HepG2 (cell line): ENCODE data around the gene CADPS. TPM values are rescaled to one million over a fixed set of nuclear protein-coding genes. Genes with fewer than 3 reads are reported as not detected.

ENCODE experiments used
- ATAC-seq: fragments of 200-7000 bp; cut with Tn5 transposase; 3 replicates; pipeline ENCODE4 v1.9.1; 2020; ENCODE audit warnings: mild to moderate bottlenecking, moderate library complexity
- BruUV-seq: library from RNA; stranded (reverse); fragments of 400-500 nt; replicated peaks from 2 replicates; lab custom pipeline; 2021; lab: Mats Ljungman, UMichigan
- CTCF ChIA-PET: fragments of 300-600 bp; formaldehyde crosslinking; extraction: SDS; loops from one replicate; lab custom pipeline; 2021; ENCODE audit warnings: low total read pairs, inconsistent platforms, low intra/inter-chr PET ratio; lab: Yijun Ruan, JAX
- POLR2A ChIA-PET: fragments of 350-600 bp; sonication (Branson Sonifier 250); formaldehyde crosslinking; loops from one replicate; lab custom pipeline; 2020; ENCODE audit warnings: antibody characterized with exemption, inconsistent platforms; lab: Yijun Ruan, JAX
- DNase-seq: peaks from one replicate; pipeline ENCODE4 v3.0.0-alpha.2; 2015; ENCODE audit warnings: low spot score
- FAIRE-seq: peaks from 3 replicates; lab custom pipeline; 2011; peaks lifted over from hg19 to GRCh38; lab: Jason Lieb, UNC
- H2AFZ ChIP-seq: one replicate; pipeline ENCODE4 v1.6.1; 2011; ENCODE audit warnings: low read length, inconsistent platforms
- H3K27ac ChIP-seq: fragments of 300-600 bp; 3 replicates; pipeline ENCODE4 v1.8.0; 2011; ENCODE audit warnings: mixed run types, mild to moderate bottlenecking, mixed read lengths, low read length, inconsistent platforms; ENCODE audit not compliant: insufficient read depth; ENCODE audit errors: extremely low read length
- H3K27me3 ChIP-seq, 2 experiments: fragments of 200-600 bp in 1 of 2; 2 replicates in 1 of 2; 3 replicates in 1 of 2; pipeline versions ENCODE4 v1.6.0 to v1.8.0; 2011; ENCODE audit warnings: low read length in 2 of 2, mild to moderate bottlenecking in 2 of 2, moderate library complexity in 2 of 2, inconsistent platforms in 1 of 2; ENCODE audit not compliant: insufficient read depth in 2 of 2, control insufficient read depth in 1 of 2
- H3K36me3 ChIP-seq, 2 experiments: fragments of 200-600 bp in 1 of 2; replicated peaks in 1 of 2; 2 replicates in 1 of 2; 3 replicates in 1 of 2; pipeline versions ENCODE4 v1.5.1 to v1.8.0; 2011; ENCODE audit warnings: low read length in 2 of 2, inconsistent platforms in 1 of 2; ENCODE audit not compliant: insufficient read depth in 2 of 2, control insufficient read depth in 1 of 2
- H3K4me1 ChIP-seq: 2 replicates; pipeline ENCODE4 v1.5.1; 2012; ENCODE audit warnings: low read length, inconsistent platforms; ENCODE audit not compliant: insufficient read depth
- H3K4me2 ChIP-seq: 2 replicates; pipeline ENCODE4 v1.6.0; 2011; ENCODE audit warnings: low read depth, low read length, inconsistent platforms
- H3K4me3 ChIP-seq, 3 experiments: fragments of 200-600 bp in 1 of 3; sonication (generic), shearing (Covaris generic) in 1 of 3; replicated peaks in 1 of 3; 2 replicates each; pipeline ENCODE4 v1.5.1; 2011 to 2016; ENCODE audit warnings: low read length in 3 of 3, inconsistent platforms in 2 of 3, low read depth in 2 of 3, mild to moderate bottlenecking in 2 of 3, control low read depth in 1 of 3, mixed read lengths in 1 of 3; ENCODE audit not compliant: insufficient read depth in 1 of 3
- H3K79me2 ChIP-seq: one replicate; pipeline ENCODE4 v1.6.1; 2011; ENCODE audit warnings: low read length, inconsistent platforms; ENCODE audit not compliant: insufficient read depth
- H3K9ac ChIP-seq: 2 replicates; pipeline ENCODE4 v1.6.0; 2011; ENCODE audit warnings: mild to moderate bottlenecking, low read depth, low read length, inconsistent platforms; ENCODE audit not compliant: insufficient read depth
- H3K9me3 ChIP-seq: 2 replicates; pipeline ENCODE4 v1.5.1; 2012; ENCODE audit warnings: mild to moderate bottlenecking, low read length
- H4K20me1 ChIP-seq: 2 replicates; pipeline ENCODE4 v1.6.0; 2011; ENCODE audit warnings: inconsistent platforms, mild to moderate bottlenecking, low read length, moderate library complexity; ENCODE audit not compliant: insufficient read depth
- CHCHD3 ChIP-seq: sonication (generic); formaldehyde crosslinking; IDR thresholded peaks from 2 replicates; pipeline ENCODE4 v1.8.0; 2022; ENCODE audit warnings: mild to moderate bottlenecking, missing genetic modification reagents, moderate library complexity
- GATA4 ChIP-seq: sonication (generic); IDR thresholded peaks from 2 replicates; pipeline ENCODE4 v1.6.1; 2016; ENCODE audit warnings: antibody characterized with exemption, low read depth, borderline replicate concordance
- KMT2B ChIP-seq: IDR thresholded peaks from 2 replicates; pipeline ENCODE4 v1.6.1; 2016; ENCODE audit warnings: missing genetic modification reagents, missing compliant biosample characterization
- TAF15 ChIP-seq: fragments of 200-400 bp; formaldehyde crosslinking; IDR thresholded peaks from one replicate; pipeline ENCODE4 v1.6.1; 2018; ENCODE audit warnings: mild to moderate bottlenecking, low read depth, low read length; ENCODE audit not compliant: poor library complexity, severe bottlenecking
- ZNF777 ChIP-seq: sonication (generic); formaldehyde crosslinking; IDR thresholded peaks from 2 replicates; pipeline ENCODE4 v1.4.0; 2020; ENCODE audit warnings: missing genetic modification reagents
- WGBS: methylation state at CpG from one replicate; pipeline ENCODE4 v1.1.6; 2017; ENCODE audit warnings: low lambda C conversion rate; 5-methylcytosine and 5-hydroxymethylcytosine counted together
- in situ Hi-C: cut with HindIII; loops from 2 replicates; pipeline ENCODE4 v1.10.0; 2017; ENCODE audit warnings: low pct_unique_long_range_greater_than_20kb; ENCODE audit not compliant: extremely low pct_ligation_motif_present
- intact Hi-C: fragments of 100-400 bp; cut with micrococcal nuclease; formaldehyde crosslinking; loops from one replicate; pipeline ENCODE4 v1.10.0; 2022; ENCODE audit not compliant: unreplicated experiment
- polyA plus RNA-seq, 8 experiments: library from polyadenylated mRNA; depleted of rRNA in 3 of 8; stranded (reverse) in 7 of 8; unstranded in 1 of 8; fragments of >200 nt; fragmentation: Illumina TruSeq in 4 of 8; extraction: Trizol in 4 of 8; gene quantifications; 2 replicates each; pipeline versions ENCODE4 v1.2.1 to v1.2.3, GENCODE V29; 2011 to 2016; ENCODE audit warnings: low read depth in 4 of 8, missing spikeins in 1 of 8, mixed read lengths in 1 of 8; ENCODE audit not compliant: insufficient read depth in 1 of 8
- total RNA-seq, 5 experiments: library from RNA; depleted of rRNA; stranded (reverse); fragments of >200 nt; fragmentation: Illumina TruSeq; extraction: Trizol; gene quantifications; 2 replicates each; pipeline ENCODE4 v1.2.3, GENCODE V29; 2016; ENCODE audit warnings: low read depth in 1 of 5
- TF ChIP-seq, protein P1 (sequence below): sonication (generic); formaldehyde crosslinking; IDR thresholded peaks from 2 replicates; pipeline ENCODE4 v1.8.1; 2023; ENCODE audit warnings: mild to moderate bottlenecking, missing genetic modification reagents, borderline replicate concordance
- TF ChIP-seq, protein P2 (sequence below): sonication (generic); formaldehyde crosslinking; IDR thresholded peaks from 2 replicates; pipeline ENCODE4 v1.5.0; 2020; ENCODE audit warnings: missing genetic modification reagents

CADPS gene
- total and polyA plus RNA-seq, 2 of the 13 experiments (the other 11 are each of a cell fraction or from before 2014, with no cell fraction given), result not detected

DNA sequence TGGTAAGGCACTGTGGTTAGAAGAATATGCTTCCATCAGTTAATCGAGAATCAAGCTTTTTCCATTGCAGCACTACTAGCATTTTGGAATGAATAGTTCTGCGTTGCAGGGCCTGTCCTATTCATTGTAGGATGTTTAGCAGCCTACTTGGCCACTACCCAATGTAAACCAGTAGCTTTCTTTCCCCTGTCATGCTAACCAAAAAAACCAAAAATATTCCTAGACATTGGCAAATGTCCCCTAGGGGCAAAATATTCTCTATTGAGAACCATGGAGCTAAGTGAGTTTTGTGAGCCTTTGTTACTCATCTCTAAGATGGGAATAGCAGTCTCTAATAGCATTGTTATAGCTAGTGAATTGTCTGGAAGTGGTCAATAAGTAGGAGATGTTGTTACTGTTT, 187.2 kb downstream of the CADPS start:
- FAIRE-seq, result no peak
- no peaks in the 10 kb centered on the region for H3K4me1 ChIP-seq
- in situ Hi-C loops, result no loop called here
- H3K27ac ChIP-seq, result no peak overlapping the region
- intact Hi-C loops, result no loop called here
- H3K4me3 ChIP-seq, result no peak overlapping the region
- no peaks in the 10 kb centered on the region for H3K9me3 ChIP-seq
- no peaks in the 10 kb centered on the region for H3K36me3 ChIP-seq
- ChIA-PET POLR2A (no interaction called here), CTCF (no interaction called here)
- DNase-seq, result no peak
- no peaks in the 10 kb centered on the region for H3K79me2 ChIP-seq
- no TSS peak for BruUV-seq
- no peak for TF ChIP-seq TAF15
- TF ChIP-seq CHCHD3 (CRISPR knock-in tag), result no peak
- TF ChIP-seq GATA4, result no peak
- no peak for TF ChIP-seq ZNF777 (CRISPR knock-in tag)
- TF ChIP-seq, protein P1, sequence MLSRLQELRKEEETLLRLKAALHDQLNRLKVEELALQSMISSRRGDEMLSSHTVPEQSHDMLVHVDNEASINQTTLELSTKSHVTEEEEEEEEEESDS (CRISPR knock-in tag), result no peak
- TF ChIP-seq, protein P2, sequence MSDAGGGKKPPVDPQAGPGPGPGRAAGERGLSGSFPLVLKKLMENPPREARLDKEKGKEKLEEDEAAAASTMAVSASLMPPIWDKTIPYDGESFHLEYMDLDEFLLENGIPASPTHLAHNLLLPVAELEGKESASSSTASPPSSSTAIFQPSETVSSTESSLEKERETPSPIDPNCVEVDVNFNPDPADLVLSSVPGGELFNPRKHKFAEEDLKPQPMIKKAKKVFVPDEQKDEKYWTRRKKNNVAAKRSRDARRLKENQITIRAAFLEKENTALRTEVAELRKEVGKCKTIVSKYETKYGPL, result no peak
- no peak for TF ChIP-seq KMT2B (CRISPR knock-in tag)
- no peaks in the 10 kb centered on the region for H3K27me3 ChIP-seq
- no peak overlapping the region for H3K4me2 ChIP-seq
- no peaks in the 10 kb centered on the region for H4K20me1 ChIP-seq
- ATAC-seq, result no peak
- 6% methylated on average over 2 of the region's 2 CpGs for WGBS
- no peak overlapping the region for H2AFZ ChIP-seq
- H3K9ac ChIP-seq, result no peak overlapping the region
